ENCODE measurements around the gene TBC1D5. TPM values are rescaled to one million over a fixed set of nuclear protein-coding genes. Genes with fewer than 3 reads are reported as not detected.

The TBC1D5 gene
- total RNA-seq, 1 experiment from 2014 or later = 38.3 TPM

DNA sequence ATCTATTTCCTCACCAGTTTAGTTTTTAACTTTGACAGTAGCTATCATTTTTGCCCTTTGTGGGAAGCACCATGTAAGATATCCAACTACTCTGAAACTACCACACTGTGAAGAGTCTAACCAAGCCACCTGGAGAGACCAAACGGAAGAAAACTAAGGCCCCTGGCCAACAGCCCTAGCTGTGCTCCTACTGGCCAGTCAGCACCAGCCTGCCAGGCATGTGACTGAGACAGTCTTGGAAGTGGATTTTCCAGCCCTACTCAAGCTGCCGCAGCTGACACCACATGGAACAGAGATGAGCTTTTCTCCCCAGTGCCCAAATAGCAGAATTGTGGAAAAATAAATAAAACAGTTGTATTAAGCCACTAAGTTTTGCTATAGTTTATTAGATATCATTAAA, 2.9 kb upstream of the TBC1D5 start:
- no peak for DNase-seq
- Mint-ChIP-seq H3K36me3 (ENCODE audit: insufficient read depth, unreplicated experiment) (peaks cover 28% of the 10 kb centered on the region), H3K9me3 (ENCODE audit: low read depth, unreplicated experiment) (no peaks in the 10 kb centered on the region), H3K4me3 (ENCODE audit: low read depth, unreplicated experiment) (no peak overlapping the region), H3K27ac (ENCODE audit: unreplicated experiment) (no peak overlapping the region), H3K4me1 (ENCODE audit: low read depth, unreplicated experiment) (peaks cover 23% of the 10 kb centered on the region), H3K27me3 (ENCODE audit: unreplicated experiment) (no peaks in the 10 kb centered on the region)
- TF ChIP-seq CTCF (IDR thresholded peaks at IDR 0.05; ENCODE audit: unreplicated experiment) = no peak
- BruUV-seq (replicated peaks) = no TSS peak
- intact Hi-C loops (cut with micrococcal nuclease; ENCODE audit: unreplicated experiment) = loop anchor here (5.0 kb wide), 1 partner anchor 87 kb away; no protein-coding TSS in a partner anchor
- CTCF ChIA-PET = no interaction called here

DNA sequence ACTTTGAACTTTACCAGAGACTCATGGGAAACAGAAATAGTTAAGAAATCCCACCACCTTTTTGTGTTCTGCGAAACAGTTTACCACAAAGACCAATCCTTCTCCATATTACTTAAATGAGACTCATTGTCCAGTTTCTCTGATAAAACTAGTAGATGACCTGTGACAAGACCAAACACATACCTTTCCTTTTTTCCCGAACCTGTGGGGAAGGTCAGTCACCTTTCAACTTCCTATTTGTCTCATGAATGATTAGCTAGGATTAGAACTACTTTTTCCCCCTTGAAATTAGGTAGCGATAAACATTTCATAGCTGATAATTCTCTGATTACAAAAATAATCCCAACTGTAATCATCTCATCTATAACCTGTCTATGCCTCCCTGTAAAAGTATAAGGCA, 2.3 kb upstream of the TBC1D5 start:
- TF ChIP-seq CTCF (IDR thresholded peaks at IDR 0.05; ENCODE audit: unreplicated experiment) = no peak

GRCh38 chr3:17743658-17743995, 1.2 kb upstream of the TBC1D5 start:
- no TSS peak for BruUV-seq (replicated peaks)
- peaks cover 9% of the 10 kb centered on the region for H3K4me1 Mint-ChIP-seq (ENCODE audit: low read depth, unreplicated experiment)
- no peak for TF ChIP-seq CTCF (IDR thresholded peaks at IDR 0.05; ENCODE audit: unreplicated experiment)
- no peaks in the 10 kb centered on the region for H3K9me3 Mint-ChIP-seq (ENCODE audit: low read depth, unreplicated experiment)
- peaks cover 28% of the 10 kb centered on the region for H3K36me3 Mint-ChIP-seq (ENCODE audit: insufficient read depth, unreplicated experiment)
- DNase-seq = no peak
- H3K27me3 Mint-ChIP-seq (ENCODE audit: unreplicated experiment) = no peaks in the 10 kb centered on the region
- CTCF ChIA-PET = interaction anchor here (2.0 kb wide), 1 partner anchor 50 kb away, joined by 10 read pairs; no protein-coding TSS in a partner anchor
- peak overlapping the region; percentile 88 for H3K4me3 Mint-ChIP-seq (ENCODE audit: low read depth, unreplicated experiment)
- H3K27ac Mint-ChIP-seq (ENCODE audit: unreplicated experiment) = peak overlapping the region; percentile 82
- intact Hi-C loops (cut with micrococcal nuclease; ENCODE audit: unreplicated experiment) = loop anchor here (5.0 kb wide), 1 partner anchor 96 kb away; no protein-coding TSS in a partner anchor

More for the DNA sequence above, 2.3 kb upstream of the TBC1D5 start:
- Mint-ChIP-seq H3K27ac (ENCODE audit: unreplicated experiment) (no peak overlapping the region), H3K27me3 (ENCODE audit: unreplicated experiment) (no peaks in the 10 kb centered on the region), H3K4me3 (ENCODE audit: low read depth, unreplicated experiment) (no peak overlapping the region), H3K4me1 (ENCODE audit: low read depth, unreplicated experiment) (peaks cover 18% of the 10 kb centered on the region), H3K36me3 (ENCODE audit: insufficient read depth, unreplicated experiment) (peaks cover 28% of the 10 kb centered on the region), H3K9me3 (ENCODE audit: low read depth, unreplicated experiment) (no peaks in the 10 kb centered on the region)
- DNase-seq = no peak
- BruUV-seq (replicated peaks) = no TSS peak
- CTCF ChIA-PET = no interaction called here
- intact Hi-C loops (cut with micrococcal nuclease; ENCODE audit: unreplicated experiment) = loop anchor here (5.0 kb wide), 2 partner anchors 88 to 97 kb away; no protein-coding TSS in a partner anchor

DNA sequence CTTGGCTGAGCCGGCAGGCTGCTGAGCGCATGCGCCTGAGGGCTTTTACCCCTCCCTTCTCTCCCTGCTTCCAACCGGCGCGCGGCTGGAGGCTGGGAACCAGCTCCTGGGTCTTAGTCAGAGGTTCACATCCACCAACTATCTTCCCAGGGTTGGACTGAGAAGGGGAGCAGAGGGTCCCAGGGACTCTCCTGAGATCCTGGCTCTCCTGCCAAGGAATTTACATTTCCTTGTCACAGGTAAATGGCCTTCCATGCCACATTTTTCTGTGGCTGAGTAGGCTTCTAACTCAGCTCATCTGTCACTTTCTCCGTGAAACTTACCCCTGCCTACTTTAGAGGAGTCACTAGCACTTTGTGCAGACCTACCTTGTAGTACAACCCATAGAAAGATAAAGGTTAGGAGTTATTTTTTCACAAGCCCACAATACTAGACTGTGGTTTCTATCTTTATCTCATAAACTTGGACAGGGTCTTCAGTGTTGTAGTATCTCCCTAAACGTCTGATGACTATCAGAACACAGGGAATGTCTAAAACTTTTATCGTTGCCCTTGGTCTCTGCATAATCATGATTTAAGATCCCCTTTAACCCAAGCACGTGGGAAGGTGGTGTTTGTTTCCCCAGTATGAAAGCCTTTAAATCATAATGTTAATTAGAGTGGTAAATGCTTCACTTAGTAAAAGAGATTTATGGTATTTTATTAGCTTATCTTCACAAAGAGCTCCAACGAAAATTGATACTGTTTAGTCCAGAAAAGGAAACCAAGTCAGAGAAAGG, 638 bp upstream of the TBC1D5 start:
- Mint-ChIP-seq H3K4me3 (ENCODE audit: low read depth, unreplicated experiment) (peak overlapping the region; percentile 88), H3K4me1 (ENCODE audit: low read depth, unreplicated experiment) (peaks cover 9% of the 10 kb centered on the region), H3K27ac (ENCODE audit: unreplicated experiment) (peak overlapping the region; percentile 82), H3K9me3 (ENCODE audit: low read depth, unreplicated experiment) (no peaks in the 10 kb centered on the region), H3K27me3 (ENCODE audit: unreplicated experiment) (no peaks in the 10 kb centered on the region), H3K36me3 (ENCODE audit: insufficient read depth, unreplicated experiment) (peaks cover 28% of the 10 kb centered on the region)
- TF ChIP-seq CTCF (IDR thresholded peaks at IDR 0.05; ENCODE audit: unreplicated experiment) = no peak
- intact Hi-C loops (cut with micrococcal nuclease; ENCODE audit: unreplicated experiment) = loop anchor here (5.0 kb wide), 1 partner anchor 96 kb away; no protein-coding TSS in a partner anchor
- BruUV-seq (replicated peaks) = TSS peak; percentile 83
- CTCF ChIA-PET = interaction anchor here (0.5 to 2.0 kb wide), 6 partner anchors 13 to 321 kb away, joined by 3 to 10 read pairs (median 4); no protein-coding TSS in a partner anchor
- no peak for DNase-seq

Measured in Calu3 (cell line).